Measurements from ENCODE around the gene OR11H7.

DNA sequence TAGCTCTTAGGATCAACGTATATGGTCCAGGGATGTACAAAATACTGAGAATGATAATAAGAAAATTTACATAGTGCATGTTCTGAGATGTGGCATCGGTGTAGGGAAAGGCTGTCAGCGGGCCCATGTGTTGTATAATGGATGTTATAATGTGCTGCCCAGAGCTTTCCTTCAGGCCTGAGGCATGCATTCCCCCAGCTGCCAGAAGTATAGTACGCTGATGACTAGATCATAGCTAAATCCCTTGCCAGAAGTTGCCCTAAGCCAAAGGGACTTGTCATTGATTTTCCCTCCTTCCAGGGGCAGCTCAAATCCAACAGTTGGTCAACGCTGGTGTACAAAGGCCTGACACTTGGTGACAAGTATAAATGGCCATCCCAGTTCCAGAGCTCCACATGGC is 44.6 kb upstream of the OR11H7 start:
- TF ChIP-seq, protein P1, sequence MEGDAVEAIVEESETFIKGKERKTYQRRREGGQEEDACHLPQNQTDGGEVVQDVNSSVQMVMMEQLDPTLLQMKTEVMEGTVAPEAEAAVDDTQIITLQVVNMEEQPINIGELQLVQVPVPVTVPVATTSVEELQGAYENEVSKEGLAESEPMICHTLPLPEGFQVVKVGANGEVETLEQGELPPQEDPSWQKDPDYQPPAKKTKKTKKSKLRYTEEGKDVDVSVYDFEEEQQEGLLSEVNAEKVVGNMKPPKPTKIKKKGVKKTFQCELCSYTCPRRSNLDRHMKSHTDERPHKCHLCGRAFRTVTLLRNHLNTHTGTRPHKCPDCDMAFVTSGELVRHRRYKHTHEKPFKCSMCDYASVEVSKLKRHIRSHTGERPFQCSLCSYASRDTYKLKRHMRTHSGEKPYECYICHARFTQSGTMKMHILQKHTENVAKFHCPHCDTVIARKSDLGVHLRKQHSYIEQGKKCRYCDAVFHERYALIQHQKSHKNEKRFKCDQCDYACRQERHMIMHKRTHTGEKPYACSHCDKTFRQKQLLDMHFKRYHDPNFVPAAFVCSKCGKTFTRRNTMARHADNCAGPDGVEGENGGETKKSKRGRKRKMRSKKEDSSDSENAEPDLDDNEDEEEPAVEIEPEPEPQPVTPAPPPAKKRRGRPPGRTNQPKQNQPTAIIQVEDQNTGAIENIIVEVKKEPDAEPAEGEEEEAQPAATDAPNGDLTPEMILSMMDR (conservative IDR thresholded peaks at IDR 0.05; ENCODE audit: low read depth, low read length) = no peak
- TF ChIP-seq RAD21 (IDR thresholded peaks at IDR 0.05; ENCODE audit: low read length) (no peak), POLR2A (IDR thresholded peaks at IDR 0.05; ENCODE audit: low read depth, low read length) (no peak)
